C4-2B (cell line): ENCODE results near the gene EPHB4.

Experiments
- CTCF ChIP-seq: fragments of 450-650 bp; conservative IDR thresholded peaks from 2 replicates; pipeline ENCODE4 v1.5.1; 2017; ENCODE audit warnings: mild to moderate bottlenecking
- ZFX ChIP-seq: fragments of 450-650 bp; IDR thresholded peaks from 2 replicates; pipeline ENCODE4 v1.6.1; 2017

- no peak for TF ChIP-seq CTCF
- no peak for TF ChIP-seq ZFX
These were observed 62.5 kb downstream of the EPHB4 start for GRCh38 chr7:100764841-100765240.
